ENCODE data around the gene MAP3K9.
"Not testable (repeated sequence)": the region's sequence is repeated elsewhere in the genome, so short reads cannot be mapped to it uniquely, and the experiment has no call there.

MAP3K9 gene

GRCh38 chr14:70718383-70719118 lies 90.8 kb downstream of the MAP3K9 start:
- DNase-seq = no peak

- no peak for DNase-seq
These were observed 92.4 kb downstream of the MAP3K9 start for GRCh38 chr14:70716958-70717357.

GRCh38 chr14:70716483-70716882 lies 92.8 kb downstream of the MAP3K9 start:
- no peak for DNase-seq

- peak; percentile 38 for DNase-seq
These were observed 95.2 kb downstream of the MAP3K9 start for GRCh38 chr14:70714055-70714550.

- DNase-seq = no peak
These were observed 95.8 kb downstream of the MAP3K9 start for GRCh38 chr14:70713511-70713916.

GRCh38 chr14:70713096-70713495 lies 96.2 kb downstream of the MAP3K9 start:
- DNase-seq = no peak

- no peak for DNase-seq
These were observed 97.9 kb downstream of the MAP3K9 start for GRCh38 chr14:70711451-70711850.

- no peak for DNase-seq
These were observed 99.5 kb downstream of the MAP3K9 start for GRCh38 chr14:70709726-70710382.

GRCh38 chr14:70708717-70709570 lies 100.4 kb downstream of the MAP3K9 start:
- DNase-seq = no peak

- no peak for DNase-seq
These were observed 101.9 kb downstream of the MAP3K9 start for GRCh38 chr14:70707138-70708038.

- DNase-seq = no peak
These were observed 103.1 kb downstream of the MAP3K9 start for GRCh38 chr14:70706177-70706576.

- DNase-seq = no peak
These were observed 104.4 kb downstream of the MAP3K9 start for GRCh38 chr14:70704960-70705359.

GRCh38 chr14:70703621-70704168 lies 105.6 kb downstream of the MAP3K9 start:
- not testable (repeated sequence) for DNase-seq

- no peak for DNase-seq
These were observed 107.2 kb downstream of the MAP3K9 start for GRCh38 chr14:70702161-70702560.

GRCh38 chr14:70701610-70702009 lies 107.7 kb downstream of the MAP3K9 start:
- DNase-seq = no peak

- no peak for DNase-seq
These were observed 108.2 kb downstream of the MAP3K9 start for GRCh38 chr14:70700955-70701585.

- DNase-seq = no peak
These were observed 109.7 kb downstream of the MAP3K9 start for GRCh38 chr14:70699646-70700045.

- no peak for DNase-seq
These were observed 111.0 kb downstream of the MAP3K9 start for GRCh38 chr14:70698288-70698687.

GRCh38 chr14:70697701-70698100 lies 111.6 kb downstream of the MAP3K9 start:
- no peak for DNase-seq

GRCh38 chr14:70696026-70696425 lies 113.3 kb downstream of the MAP3K9 start:
- no peak for DNase-seq

GRCh38 chr14:70692210-70692609 lies 117.1 kb downstream of the MAP3K9 start:
- DNase-seq = no peak
